Sigmoid colon (tissue), 7 donors: ENCODE results near the gene COMMD1. TPM values are rescaled to one million over a fixed set of nuclear protein-coding genes. Genes with fewer than 3 reads are reported as not detected.

Source experiments
- DNase-seq: peaks from one replicate; pipeline ENCODE4 v3.0.0-alpha.2; 2019
- H3K27ac ChIP-seq, 4 donors: fragments of 200-600 bp; sonication (generic); one replicate each; pipeline ENCODE4 v1.5.1; 2016 to 2019; ENCODE audit warnings: mild to moderate bottlenecking in 1 of 4
- H3K27me3 ChIP-seq, 3 donors: fragments of 200-600 bp; sonication (generic); one replicate each; pipeline ENCODE4 v1.5.1; 2019; ENCODE audit warnings: mild to moderate bottlenecking in 1 of 3
- H3K36me3 ChIP-seq, 4 donors: fragments of 200-600 bp; sonication (generic); one replicate each; pipeline ENCODE4 v1.5.1; 2016 to 2019
- H3K4me1 ChIP-seq, 4 donors: fragments of 200-600 bp; sonication (generic); one replicate each; pipeline ENCODE4 v1.5.1; 2017 to 2019
- H3K4me3 ChIP-seq, 4 donors: fragments of 200-600 bp; sonication (generic); one replicate each; pipeline ENCODE4 v1.5.1; 2017 to 2019; ENCODE audit warnings: mild to moderate bottlenecking in 2 of 4, moderate library complexity in 1 of 4
- H3K9me3 ChIP-seq, 4 donors: fragments of 200-600 bp in 3 of 4; sonication (generic) in 3 of 4; one replicate each; pipeline versions ENCODE4 v1.5.1 to v1.6.1; 2013 to 2019
- EP300 ChIP-seq, 4 donors: sonication (generic); formaldehyde crosslinking; IDR thresholded peaks; one replicate each; pipeline ENCODE4 v1.6.1; 2017; ENCODE audit warnings: antibody characterized with exemption in 4 of 4
- POLR2A ChIP-seq, 2 donors: fragments of 450-650 bp; IDR thresholded peaks; one replicate each; pipeline ENCODE4 v1.6.1; 2016; ENCODE audit warnings: antibody characterized with exemption in 2 of 2, mild to moderate bottlenecking in 2 of 2, moderate library complexity in 2 of 2
- POLR2AphosphoS5 ChIP-seq, 4 donors: sonication (generic); formaldehyde crosslinking; IDR thresholded peaks; one replicate each; pipeline ENCODE4 v1.6.1; 2017; ENCODE audit warnings: antibody characterized with exemption in 4 of 4
- WGBS, 2 donors: extraction: QIAGEN DNeasy Blood & Tissue Kit; methylation state at CpG; one replicate each; pipeline ENCODE4 v1.1.7; 2013; 5-methylcytosine and 5-hydroxymethylcytosine counted together
- intact Hi-C: fragments of 100-400 bp; cut with DNase I; formaldehyde crosslinking; loops from one replicate; pipeline ENCODE4 v1.15.1; 2023
- polyA plus RNA-seq, 3 donors: library from polyadenylated mRNA; stranded (reverse); fragments of 200-250 nt; gene quantifications; one replicate each; pipeline ENCODE4 v1.2.3, GENCODE V29; 2013
- total RNA-seq, 4 donors: library from RNA; depleted of rRNA; stranded (reverse); fragments of >200 nt; gene quantifications; one replicate each; pipeline ENCODE4 v1.1.0, GENCODE V29; 2016
- TF ChIP-seq, protein P1 (sequence below), 4 experiments: fragments of 450-650 bp in 3 of 4; fragments of 200-600 bp in 1 of 4; IDR thresholded peaks; one replicate each; pipeline ENCODE4 v1.5.1; 2016 to 2019; ENCODE audit warnings: antibody characterized with exemption in 4 of 4, mild to moderate bottlenecking in 3 of 4, moderate library complexity in 2 of 4
- donor health status: healthy with polysubstance abuse.
- donor health status: Bipolar disorder and iron deficiency.
- donor health status: healthy.

Gene COMMD1
- total and polyA plus RNA-seq, 7 donors: 27.2 to 59.2 (median 50.6) TPM

- H3K27ac ChIP-seq: no peak overlapping the region
- H3K4me3 ChIP-seq: no peak overlapping the region
- intact Hi-C loops: loop anchor here (10.0 kb wide), 1 partner anchor 96 kb away; no protein-coding TSS in a partner anchor
- WGBS, 2 donors: 49 to 85% methylated on average over 4 of the region's 4 CpGs
- H3K4me1 ChIP-seq: peaks cover 0 to 24% (median 21%) of the 10 kb centered on the region in 4 donors
- H3K9me3 ChIP-seq: no peaks in the 10 kb centered on the region
- no peaks in the 10 kb centered on the region for H3K36me3 ChIP-seq
- no peak for DNase-seq
- no peak for TF ChIP-seq POLR2AphosphoS5 (IDR thresholded peaks at IDR 0.05)
- TF ChIP-seq, protein P1, sequence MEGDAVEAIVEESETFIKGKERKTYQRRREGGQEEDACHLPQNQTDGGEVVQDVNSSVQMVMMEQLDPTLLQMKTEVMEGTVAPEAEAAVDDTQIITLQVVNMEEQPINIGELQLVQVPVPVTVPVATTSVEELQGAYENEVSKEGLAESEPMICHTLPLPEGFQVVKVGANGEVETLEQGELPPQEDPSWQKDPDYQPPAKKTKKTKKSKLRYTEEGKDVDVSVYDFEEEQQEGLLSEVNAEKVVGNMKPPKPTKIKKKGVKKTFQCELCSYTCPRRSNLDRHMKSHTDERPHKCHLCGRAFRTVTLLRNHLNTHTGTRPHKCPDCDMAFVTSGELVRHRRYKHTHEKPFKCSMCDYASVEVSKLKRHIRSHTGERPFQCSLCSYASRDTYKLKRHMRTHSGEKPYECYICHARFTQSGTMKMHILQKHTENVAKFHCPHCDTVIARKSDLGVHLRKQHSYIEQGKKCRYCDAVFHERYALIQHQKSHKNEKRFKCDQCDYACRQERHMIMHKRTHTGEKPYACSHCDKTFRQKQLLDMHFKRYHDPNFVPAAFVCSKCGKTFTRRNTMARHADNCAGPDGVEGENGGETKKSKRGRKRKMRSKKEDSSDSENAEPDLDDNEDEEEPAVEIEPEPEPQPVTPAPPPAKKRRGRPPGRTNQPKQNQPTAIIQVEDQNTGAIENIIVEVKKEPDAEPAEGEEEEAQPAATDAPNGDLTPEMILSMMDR (IDR thresholded peaks at IDR 0.05): no peak
- no peak for TF ChIP-seq POLR2A (IDR thresholded peaks at IDR 0.05)
- no peak for TF ChIP-seq EP300 (IDR thresholded peaks at IDR 0.05)
- H3K27me3 ChIP-seq: no peaks in the 10 kb centered on the region
Observed at GRCh38 chr2:62110415-62111025, 205.0 kb downstream of the COMMD1 start.

DNA sequence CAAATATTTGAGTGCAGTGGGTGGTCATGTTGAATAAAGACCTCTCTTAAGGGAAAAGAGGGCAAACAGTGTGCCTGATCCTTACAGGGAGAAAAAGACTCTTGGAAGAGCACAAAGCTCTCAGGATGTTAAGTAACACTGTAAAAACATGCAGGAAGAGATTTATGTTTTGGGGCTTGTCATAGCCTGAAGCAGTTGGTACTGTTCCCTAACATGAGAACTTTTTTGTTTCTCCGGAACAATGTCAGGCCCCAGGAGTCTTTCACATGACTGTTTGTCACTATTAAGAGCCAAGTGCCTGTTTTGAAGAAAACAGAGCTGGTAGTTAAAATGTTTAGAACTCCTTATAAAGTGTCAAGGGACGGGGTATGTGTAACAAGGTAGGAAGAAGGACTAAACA, 206.7 kb downstream of the COMMD1 start:
- DNase-seq: no peak
- intact Hi-C loops: loop anchor here (10.0 kb wide), 1 partner anchor 97 kb away; no protein-coding TSS in a partner anchor

GRCh38 chr2:62114564-62114963, 209.1 kb downstream of the COMMD1 start:
- intact Hi-C loops: loop anchor here (10.0 kb wide), 1 partner anchor 100 kb away; no protein-coding TSS in a partner anchor
- DNase-seq: peak; percentile 64
- Histone ChIP-seq H3K4me1 (peaks cover 0 to 24% (median 21%) of the 10 kb centered on the region in 4 donors), H3K27ac (no peak overlapping the region), H3K36me3 (no peaks in the 10 kb centered on the region), H3K27me3 (no peaks in the 10 kb centered on the region), H3K4me3 (no peak overlapping the region), H3K9me3 (no peaks in the 10 kb centered on the region)
- 90% methylated on average over 5 of the region's 5 CpGs for WGBS, 2 donors
- no peak for TF ChIP-seq POLR2A (IDR thresholded peaks at IDR 0.05)
- TF ChIP-seq, protein P1 (IDR thresholded peaks at IDR 0.05): no peak
- peak in 3 of 4 donors; percentile 52 to 77 (median 59) for TF ChIP-seq POLR2AphosphoS5 (IDR thresholded peaks at IDR 0.05)

More for the DNA sequence above, 206.7 kb downstream of the COMMD1 start:
- Histone ChIP-seq H3K36me3 (no peaks in the 10 kb centered on the region), H3K9me3 (no peaks in the 10 kb centered on the region), H3K4me1 (peaks cover 0 to 24% (median 21%) of the 10 kb centered on the region in 4 donors), H3K27me3 (no peaks in the 10 kb centered on the region), H3K4me3 (no peak overlapping the region), H3K27ac (peak overlapping the region in 3 of 4 donors; percentile 54 to 63 (median 59))
- TF ChIP-seq, protein P1 (IDR thresholded peaks at IDR 0.05): no peak
- TF ChIP-seq EP300 (IDR thresholded peaks at IDR 0.05) (peak in 1 of 4 donors; percentile 57), POLR2AphosphoS5 (IDR thresholded peaks at IDR 0.05) (peak; percentile 54 to 85 (median 78)), POLR2A (IDR thresholded peaks at IDR 0.05) (no peak)
- 71 to 90% methylated on average over 2 of the region's 2 CpGs for WGBS, 2 donors

GRCh38 chr2:62116983-62117382, 211.5 kb downstream of the COMMD1 start:
- Histone ChIP-seq H3K9me3 (no peaks in the 10 kb centered on the region), H3K27me3 (no peaks in the 10 kb centered on the region), H3K4me1 (peaks cover 0 to 17% (median 14%) of the 10 kb centered on the region in 4 donors), H3K36me3 (no peaks in the 10 kb centered on the region), H3K4me3 (no peak overlapping the region), H3K27ac (no peak overlapping the region)
- WGBS, 2 donors: 87 to 88% methylated on average over 3 of the region's 3 CpGs
- intact Hi-C loops: loop anchor here (10.0 kb wide), 1 partner anchor 102 kb away; no protein-coding TSS in a partner anchor
- TF ChIP-seq POLR2A (IDR thresholded peaks at IDR 0.05) (no peak), EP300 (IDR thresholded peaks at IDR 0.05) (no peak), POLR2AphosphoS5 (IDR thresholded peaks at IDR 0.05) (no peak)
- TF ChIP-seq, protein P1 (IDR thresholded peaks at IDR 0.05): no peak
- no peak for DNase-seq
